ENCODE results near the gene CCDC178. TPM values are rescaled to one million over a fixed set of nuclear protein-coding genes. Genes with fewer than 3 reads are reported as not detected.

CCDC178 gene
- total RNA-seq, 1 donor from 2014 or later, result not detected

- Mint-ChIP-seq H3K27ac (ENCODE audit: unreplicated experiment) (no peak overlapping the region), H3K9me3 (ENCODE audit: low read depth) (no peaks in the 10 kb centered on the region), H3K4me1 (ENCODE audit: low read depth) (no peaks in the 10 kb centered on the region), H3K27me3 (ENCODE audit: low read depth) (peaks cover 15% of the 10 kb centered on the region), H3K36me3 (ENCODE audit: low read depth) (no peaks in the 10 kb centered on the region), H3K4me3 (ENCODE audit: unreplicated experiment) (no peak overlapping the region)
- DNase-seq (ENCODE audit: low spot score), result no peak
- peak; percentile 86 for TF ChIP-seq CTCF (IDR thresholded peaks at IDR 0.05)
These were observed 229.8 kb downstream of the CCDC178 start for GRCh38 chr18:33210575-33211189.

- H3K4me1 Mint-ChIP-seq (ENCODE audit: low read depth), result peaks cover 8% of the 10 kb centered on the region
- H3K4me3 Mint-ChIP-seq (ENCODE audit: unreplicated experiment), result no peak overlapping the region
- no peaks in the 10 kb centered on the region for H3K36me3 Mint-ChIP-seq (ENCODE audit: low read depth)
- no peak for TF ChIP-seq CTCF (IDR thresholded peaks at IDR 0.05)
- peaks cover 15% of the 10 kb centered on the region for H3K27me3 Mint-ChIP-seq (ENCODE audit: low read depth)
- DNase-seq (ENCODE audit: low spot score), result no peak
- no peaks in the 10 kb centered on the region for H3K9me3 Mint-ChIP-seq (ENCODE audit: low read depth)
- no peak overlapping the region for H3K27ac Mint-ChIP-seq (ENCODE audit: unreplicated experiment)
These were observed 234.7 kb downstream of the CCDC178 start for GRCh38 chr18:33205777-33206176.

GRCh38 chr18:33201509-33201926, 239.0 kb downstream of the CCDC178 start:
- no peak overlapping the region for H3K27ac Mint-ChIP-seq (ENCODE audit: unreplicated experiment)
- TF ChIP-seq CTCF (IDR thresholded peaks at IDR 0.05), result peak; percentile 83
- no peak for DNase-seq (ENCODE audit: low spot score)
- peak overlapping the region; percentile 59 for H3K4me3 Mint-ChIP-seq (ENCODE audit: unreplicated experiment)
- H3K4me1 Mint-ChIP-seq (ENCODE audit: low read depth), result peaks cover 8% of the 10 kb centered on the region
- H3K9me3 Mint-ChIP-seq (ENCODE audit: low read depth), result no peaks in the 10 kb centered on the region
- no peaks in the 10 kb centered on the region for H3K27me3 Mint-ChIP-seq (ENCODE audit: low read depth)
- no peaks in the 10 kb centered on the region for H3K36me3 Mint-ChIP-seq (ENCODE audit: low read depth)

- H3K9me3 Mint-ChIP-seq (ENCODE audit: low read depth), result no peaks in the 10 kb centered on the region
- no peak overlapping the region for H3K4me3 Mint-ChIP-seq (ENCODE audit: unreplicated experiment)
- H3K4me1 Mint-ChIP-seq (ENCODE audit: low read depth), result peaks cover 8% of the 10 kb centered on the region
- no peaks in the 10 kb centered on the region for H3K27me3 Mint-ChIP-seq (ENCODE audit: low read depth)
- TF ChIP-seq CTCF (IDR thresholded peaks at IDR 0.05), result no peak
- no peak for DNase-seq (ENCODE audit: low spot score)
- H3K36me3 Mint-ChIP-seq (ENCODE audit: low read depth), result no peaks in the 10 kb centered on the region
- H3K27ac Mint-ChIP-seq (ENCODE audit: unreplicated experiment), result no peak overlapping the region
These were observed 244.7 kb downstream of the CCDC178 start for GRCh38 chr18:33195795-33196194.

GRCh38 chr18:33194793-33195192, 245.7 kb downstream of the CCDC178 start:
- H3K27ac Mint-ChIP-seq (ENCODE audit: unreplicated experiment), result no peak overlapping the region
- H3K9me3 Mint-ChIP-seq (ENCODE audit: low read depth), result peaks cover 3% of the 10 kb centered on the region
- H3K4me1 Mint-ChIP-seq (ENCODE audit: low read depth), result peaks cover 8% of the 10 kb centered on the region
- no peaks in the 10 kb centered on the region for H3K36me3 Mint-ChIP-seq (ENCODE audit: low read depth)
- TF ChIP-seq CTCF (IDR thresholded peaks at IDR 0.05), result no peak
- H3K27me3 Mint-ChIP-seq (ENCODE audit: low read depth), result no peaks in the 10 kb centered on the region
- no peak overlapping the region for H3K4me3 Mint-ChIP-seq (ENCODE audit: unreplicated experiment)
- no peak for DNase-seq (ENCODE audit: low spot score)
